C4-2B (cell line): Measurements from ENCODE around the gene BBX.

Source experiments
- CTCF ChIP-seq: fragments of 450-650 bp; conservative IDR thresholded peaks from 2 replicates; pipeline ENCODE4 v1.5.1; 2017; ENCODE audit warnings: mild to moderate bottlenecking
- ZFX ChIP-seq: fragments of 450-650 bp; IDR thresholded peaks from 2 replicates; pipeline ENCODE4 v1.6.1; 2017

DNA sequence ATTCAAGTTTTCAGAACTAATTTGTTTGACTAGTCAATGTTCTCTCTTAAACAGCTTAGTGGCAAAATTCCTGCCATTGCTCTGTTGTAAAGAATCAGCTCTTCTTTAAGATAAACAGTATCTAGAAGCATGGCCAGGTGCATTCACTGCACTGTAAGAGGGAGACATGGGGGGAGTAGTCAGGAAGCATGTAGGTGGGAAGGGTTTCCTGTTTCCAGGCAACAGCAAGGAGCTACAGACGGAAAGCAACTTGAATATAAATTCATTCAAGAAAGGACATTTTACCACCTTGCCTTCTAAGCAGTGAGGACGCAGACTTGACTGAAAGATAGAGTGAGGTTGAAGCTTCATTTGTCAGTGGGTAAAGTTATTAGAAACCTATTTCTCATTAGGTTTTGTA is 55.3 kb downstream of the BBX start:
- TF ChIP-seq CTCF, result no peak
- TF ChIP-seq ZFX, result no peak
